ENCODE measurements around the gene PSMB3.

The PSMB3 gene

GRCh38 chr17:38729886-38730525 lies 22.5 kb upstream of the PSMB3 start, which contains the start of gene CISD3:
CISD3 (plus strand) TSS chr17:38730341; CDS start chr17:38730359, 18 bp downstream.
- Histone ChIP-seq H3K4me3 (ENCODE audit: low read depth in 1 of 2, low read length in 2 of 2) (peak within 1 kb of the TSS; percentile 73 to 93), H3K36me3 (ENCODE audit: control insufficient read depth in 1 of 2, insufficient read depth in 2 of 2, low read length in 2 of 2) (peaks cover 10 to 11% of the 10 kb centered on the region in 2 donors), H3K27me3 (ENCODE audit: low read depth, low read length) (no peaks in the 10 kb centered on the region), H3K4me1 (ENCODE audit: control insufficient read depth in 1 of 2, insufficient read depth in 2 of 2, low read length in 2 of 2) (peaks cover 15 to 44% of the 10 kb centered on the region in 2 donors), H3K9me3 (ENCODE audit: control insufficient read depth in 1 of 2, low read length in 2 of 2) (no peaks in the 10 kb centered on the region), H3K27ac (ENCODE audit: low read length) (peak within 1 kb of the TSS; percentile 83)

- H3K4me1 ChIP-seq (ENCODE audit: control insufficient read depth in 1 of 2, insufficient read depth in 2 of 2, low read length in 2 of 2), result peaks cover 15 to 45% of the 10 kb centered on the region in 2 donors
- peaks cover 10 to 12% of the 10 kb centered on the region in 2 donors for H3K36me3 ChIP-seq (ENCODE audit: control insufficient read depth in 1 of 2, insufficient read depth in 2 of 2, low read length in 2 of 2)
- H3K4me3 ChIP-seq (ENCODE audit: low read depth in 1 of 2, low read length in 2 of 2), result peak overlapping the region; percentile 73 to 93
- H3K27me3 ChIP-seq (ENCODE audit: low read depth, low read length), result no peaks in the 10 kb centered on the region
- H3K27ac ChIP-seq (ENCODE audit: low read length), result peak overlapping the region; percentile 83
- H3K9me3 ChIP-seq (ENCODE audit: control insufficient read depth in 1 of 2, low read length in 2 of 2), result no peaks in the 10 kb centered on the region
These were observed 21.8 kb upstream of the PSMB3 start for GRCh38 chr17:38730526-38731379.

GRCh38 chr17:38731526-38732294 lies 20.8 kb upstream of the PSMB3 start:
- Histone ChIP-seq H3K4me3 (ENCODE audit: low read depth in 1 of 2, low read length in 2 of 2) (peak overlapping the region in 1 of 2 donors; percentile 93), H3K4me1 (ENCODE audit: control insufficient read depth in 1 of 2, insufficient read depth in 2 of 2, low read length in 2 of 2) (peaks cover 15 to 51% of the 10 kb centered on the region in 2 donors), H3K9me3 (ENCODE audit: control insufficient read depth in 1 of 2, low read length in 2 of 2) (no peaks in the 10 kb centered on the region), H3K27me3 (ENCODE audit: low read depth, low read length) (no peaks in the 10 kb centered on the region), H3K36me3 (ENCODE audit: control insufficient read depth in 1 of 2, insufficient read depth in 2 of 2, low read length in 2 of 2) (peaks cover 10 to 15% of the 10 kb centered on the region in 2 donors), H3K27ac (ENCODE audit: low read length) (peak overlapping the region; percentile 83)

- H3K27ac ChIP-seq (ENCODE audit: low read length), result peak overlapping the region; percentile 14
- no peaks in the 10 kb centered on the region for H3K9me3 ChIP-seq (ENCODE audit: control insufficient read depth in 1 of 2, low read length in 2 of 2)
- H3K4me1 ChIP-seq (ENCODE audit: control insufficient read depth in 1 of 2, insufficient read depth in 2 of 2, low read length in 2 of 2), result peaks cover 15 to 51% of the 10 kb centered on the region in 2 donors
- H3K4me3 ChIP-seq (ENCODE audit: low read depth in 1 of 2, low read length in 2 of 2), result no peak overlapping the region
- no peaks in the 10 kb centered on the region for H3K27me3 ChIP-seq (ENCODE audit: low read depth, low read length)
- H3K36me3 ChIP-seq (ENCODE audit: control insufficient read depth in 1 of 2, insufficient read depth in 2 of 2, low read length in 2 of 2), result peaks cover 10 to 20% of the 10 kb centered on the region in 2 donors
These were observed 19.9 kb upstream of the PSMB3 start for GRCh38 chr17:38732376-38733281.

GRCh38 chr17:38733282-38733981 lies 19.1 kb upstream of the PSMB3 start:
- no peak overlapping the region for H3K27ac ChIP-seq (ENCODE audit: low read length)
- peaks cover 10 to 28% of the 10 kb centered on the region in 2 donors for H3K36me3 ChIP-seq (ENCODE audit: control insufficient read depth in 1 of 2, insufficient read depth in 2 of 2, low read length in 2 of 2)
- peaks cover 15 to 48% of the 10 kb centered on the region in 2 donors for H3K4me1 ChIP-seq (ENCODE audit: control insufficient read depth in 1 of 2, insufficient read depth in 2 of 2, low read length in 2 of 2)
- H3K9me3 ChIP-seq (ENCODE audit: control insufficient read depth in 1 of 2, low read length in 2 of 2), result no peaks in the 10 kb centered on the region
- H3K4me3 ChIP-seq (ENCODE audit: low read depth in 1 of 2, low read length in 2 of 2), result no peak overlapping the region
- no peaks in the 10 kb centered on the region for H3K27me3 ChIP-seq (ENCODE audit: low read depth, low read length)

- Histone ChIP-seq H3K36me3 (ENCODE audit: control insufficient read depth in 1 of 2, insufficient read depth in 2 of 2, low read length in 2 of 2) (peaks cover 10 to 36% of the 10 kb centered on the region in 2 donors), H3K4me1 (ENCODE audit: control insufficient read depth in 1 of 2, insufficient read depth in 2 of 2, low read length in 2 of 2) (peaks cover 10 to 40% of the 10 kb centered on the region in 2 donors), H3K4me3 (ENCODE audit: low read depth in 1 of 2, low read length in 2 of 2) (no peak overlapping the region), H3K9me3 (ENCODE audit: control insufficient read depth in 1 of 2, low read length in 2 of 2) (no peaks in the 10 kb centered on the region), H3K27me3 (ENCODE audit: low read depth, low read length) (no peaks in the 10 kb centered on the region), H3K27ac (ENCODE audit: low read length) (no peak overlapping the region)
These were observed 18.3 kb upstream of the PSMB3 start for GRCh38 chr17:38733982-38734973.

- Histone ChIP-seq H3K4me1 (ENCODE audit: control insufficient read depth in 1 of 2, insufficient read depth in 2 of 2, low read length in 2 of 2) (peaks cover 7 to 40% of the 10 kb centered on the region in 2 donors), H3K36me3 (ENCODE audit: control insufficient read depth in 1 of 2, insufficient read depth in 2 of 2, low read length in 2 of 2) (peaks cover 14 to 41% of the 10 kb centered on the region in 2 donors), H3K4me3 (ENCODE audit: low read depth in 1 of 2, low read length in 2 of 2) (no peak overlapping the region)
These were observed 17.2 kb upstream of the PSMB3 start for GRCh38 chr17:38735161-38735997.

GRCh38 chr17:38738007-38738662 lies 14.4 kb upstream of the PSMB3 start:
- Histone ChIP-seq H3K4me3 (ENCODE audit: low read depth in 1 of 2, low read length in 2 of 2) (no peak overlapping the region), H3K36me3 (ENCODE audit: control insufficient read depth in 1 of 2, insufficient read depth in 2 of 2, low read length in 2 of 2) (peaks cover 14 to 34% of the 10 kb centered on the region in 2 donors), H3K27ac (ENCODE audit: low read length) (no peak overlapping the region), H3K27me3 (ENCODE audit: low read depth, low read length) (no peaks in the 10 kb centered on the region), H3K4me1 (ENCODE audit: control insufficient read depth in 1 of 2, insufficient read depth in 2 of 2, low read length in 2 of 2) (peaks cover 12 to 44% of the 10 kb centered on the region in 2 donors), H3K9me3 (ENCODE audit: control insufficient read depth in 1 of 2, low read length in 2 of 2) (no peaks in the 10 kb centered on the region)

More at GRCh38 chr17:38735161-38735997, 17.2 kb upstream of the PSMB3 start:
- Histone ChIP-seq H3K27me3 (ENCODE audit: low read depth, low read length) (no peaks in the 10 kb centered on the region), H3K27ac (ENCODE audit: low read length) (no peak overlapping the region), H3K9me3 (ENCODE audit: control insufficient read depth in 1 of 2, low read length in 2 of 2) (no peaks in the 10 kb centered on the region)

All from muscle layer of duodenum (tissue), 2 donors.